HT-29 (cell line): ENCODE measurements around the gene SIGLEC9. TPM values are rescaled to one million over a fixed set of nuclear protein-coding genes. Genes with fewer than 3 reads are reported as not detected.
"Not testable (repeated sequence)": the region's sequence is repeated elsewhere in the genome, so short reads cannot be mapped to it uniquely, and the experiment has no call there.

Source experiments
- DNase-seq: peaks from one replicate; pipeline ENCODE4 v3.0.0-alpha.2; 2015; ENCODE audit warnings: low spot score
- total RNA-seq: library from RNA; depleted of rRNA; stranded (reverse); fragments of >200 nt; shearing (Covaris generic); gene quantifications from 2 replicates; pipeline ENCODE4 v1.2.3, GENCODE V29; 2014

SIGLEC9 gene
- total RNA-seq, 1 experiment from 2014 or later: not detected

DNA sequence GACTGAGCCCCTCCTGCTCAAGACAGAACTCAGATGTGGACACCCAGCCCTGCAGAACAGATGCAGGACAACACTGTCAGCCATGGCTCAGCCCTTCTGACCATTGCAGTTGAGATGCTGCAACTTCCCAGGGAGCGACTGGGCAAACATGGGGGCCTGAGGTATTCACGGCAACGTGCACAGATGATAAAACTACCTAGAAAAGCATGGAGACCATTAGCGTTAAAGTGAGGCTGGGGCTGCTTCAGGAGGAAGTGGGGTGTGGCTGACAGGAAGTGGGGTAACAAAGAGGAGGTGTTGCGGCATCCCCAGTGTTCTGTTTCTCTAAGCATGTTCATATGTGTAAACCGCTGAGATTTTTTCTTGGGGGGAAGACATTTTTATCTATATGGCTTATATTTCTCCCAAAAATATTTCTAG is 1.3 kb upstream of the SIGLEC9 start:
- no peak for DNase-seq

DNA sequence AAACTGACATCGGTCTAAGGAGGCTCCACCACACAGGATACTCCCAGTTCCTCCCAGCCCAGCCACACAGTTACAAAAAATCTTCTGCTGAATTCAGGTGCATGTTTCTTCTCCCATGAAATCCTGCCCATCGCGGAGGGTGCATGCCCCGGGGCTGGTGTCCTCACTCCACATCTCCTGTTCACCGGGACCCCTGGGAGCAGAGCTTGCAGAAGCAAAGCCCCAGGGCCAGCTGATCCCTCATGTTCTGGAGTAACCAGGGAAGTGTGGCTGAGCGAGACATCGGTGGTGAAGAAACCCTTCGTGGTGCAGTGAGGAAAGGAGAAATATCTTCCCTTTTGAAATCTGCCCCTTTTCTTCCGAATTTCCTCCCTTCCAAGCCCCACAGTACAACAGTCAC is 904 bp upstream of the SIGLEC9 start:
- DNase-seq: no peak

- DNase-seq: no peak
Observed at GRCh38 chr19:51124216-51124615, 490 bp upstream of the SIGLEC9 start.

DNA sequence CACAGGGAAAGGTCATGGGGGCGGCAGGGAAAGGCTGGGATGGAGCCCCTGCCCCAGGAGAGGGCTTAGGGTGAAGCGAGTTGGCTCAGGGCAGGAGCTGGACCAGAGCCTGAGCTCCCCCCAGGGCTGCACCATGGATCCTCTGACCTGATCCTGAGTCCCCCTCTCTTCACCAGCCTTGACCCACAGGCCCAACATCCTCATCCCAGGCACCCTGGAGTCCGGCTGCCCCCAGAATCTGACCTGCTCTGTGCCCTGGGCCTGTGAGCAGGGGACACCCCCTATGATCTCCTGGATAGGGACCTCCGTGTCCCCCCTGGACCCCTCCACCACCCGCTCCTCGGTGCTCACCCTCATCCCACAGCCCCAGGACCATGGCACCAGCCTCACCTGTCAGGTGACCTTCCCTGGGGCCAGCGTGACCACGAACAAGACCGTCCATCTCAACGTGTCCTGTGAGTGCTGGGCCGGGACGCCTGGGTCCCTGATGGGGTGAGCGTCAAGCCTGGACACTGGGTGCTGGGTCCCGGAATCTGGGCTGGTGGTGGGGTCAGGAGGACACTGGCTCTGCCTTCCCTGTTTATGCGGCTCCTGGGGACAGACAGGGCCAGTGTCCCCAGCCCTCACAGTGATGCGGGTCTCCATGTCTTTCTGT is 842 bp downstream of the SIGLEC9 start:
- no peak for DNase-seq

DNA sequence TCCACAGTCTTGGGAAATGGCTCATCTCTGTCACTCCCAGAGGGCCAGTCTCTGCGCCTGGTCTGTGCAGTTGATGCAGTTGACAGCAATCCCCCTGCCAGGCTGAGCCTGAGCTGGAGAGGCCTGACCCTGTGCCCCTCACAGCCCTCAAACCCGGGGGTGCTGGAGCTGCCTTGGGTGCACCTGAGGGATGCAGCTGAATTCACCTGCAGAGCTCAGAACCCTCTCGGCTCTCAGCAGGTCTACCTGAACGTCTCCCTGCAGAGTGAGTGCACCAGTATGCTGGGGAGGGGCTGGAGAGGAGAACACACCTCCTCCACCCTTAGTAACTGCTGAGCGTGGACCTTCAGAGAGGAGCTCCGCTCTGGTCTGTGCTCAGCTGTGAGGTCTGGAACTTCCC is 2.3 kb downstream of the SIGLEC9 start:
- no peak for DNase-seq

DNA sequence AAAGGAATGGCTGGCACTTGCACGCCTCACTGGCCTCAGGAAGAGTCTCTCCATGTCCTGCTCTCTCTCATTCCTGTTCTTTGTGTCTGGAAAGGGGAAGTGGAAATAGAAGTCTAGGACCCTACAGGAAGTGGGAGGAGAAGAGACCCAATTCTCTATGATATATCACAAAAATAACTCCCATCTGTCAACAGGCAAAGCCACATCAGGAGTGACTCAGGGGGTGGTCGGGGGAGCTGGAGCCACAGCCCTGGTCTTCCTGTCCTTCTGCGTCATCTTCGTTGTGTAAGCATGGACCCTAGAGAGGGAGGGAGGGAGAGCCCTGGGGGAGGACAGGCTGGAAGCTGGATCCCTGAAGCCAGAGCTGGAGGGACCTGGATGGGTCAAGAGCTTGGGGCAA is 3.0 kb downstream of the SIGLEC9 start:
- DNase-seq: no peak

DNA sequence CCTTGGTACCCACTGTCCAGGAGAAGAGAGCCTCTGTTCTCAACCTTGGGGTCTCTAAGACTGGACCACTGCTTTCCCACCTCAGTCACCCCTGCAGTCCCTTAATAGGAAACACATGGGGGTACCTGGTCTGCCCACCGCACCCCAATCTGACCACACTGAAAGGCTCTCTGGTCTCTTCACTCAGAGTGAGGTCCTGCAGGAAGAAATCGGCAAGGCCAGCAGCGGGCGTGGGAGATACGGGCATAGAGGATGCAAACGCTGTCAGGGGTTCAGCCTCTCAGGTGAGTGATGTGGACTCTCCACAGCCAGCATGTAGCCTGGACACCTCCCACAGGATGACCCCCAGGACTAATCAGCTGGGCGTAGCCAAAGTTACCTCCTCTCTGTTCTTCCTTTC is 3.5 kb downstream of the SIGLEC9 start:
- DNase-seq: no peak

GRCh38 chr19:51129716-51130115 is 5.0 kb downstream of the SIGLEC9 start:
- no peak for DNase-seq

- no peak for DNase-seq
Observed at GRCh38 chr19:51131780-51132680, 7.3 kb downstream of the SIGLEC9 start.

DNA sequence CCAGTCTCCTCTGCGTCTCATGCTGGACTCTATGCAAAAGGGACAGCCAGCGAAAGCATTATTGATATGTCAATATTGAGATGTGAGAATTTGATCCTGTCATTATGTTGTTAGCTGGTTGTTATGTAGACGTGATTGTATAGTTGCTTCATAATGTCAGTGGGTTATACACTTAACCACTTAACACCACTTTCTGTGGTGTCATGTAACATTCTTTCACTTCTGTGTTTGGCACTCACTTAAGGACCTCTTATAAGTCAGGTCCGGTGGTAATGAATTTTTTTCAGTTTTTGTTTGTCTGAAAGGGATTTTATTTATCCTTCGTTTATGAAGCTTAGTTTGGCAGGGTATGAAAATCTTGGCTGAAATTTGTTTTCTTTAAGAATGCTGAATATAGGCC is 10.3 kb downstream of the SIGLEC9 start:
- DNase-seq: no peak

- DNase-seq: no peak
Observed at GRCh38 chr19:51135986-51136762, 11.5 kb downstream of the SIGLEC9 start.

DNA sequence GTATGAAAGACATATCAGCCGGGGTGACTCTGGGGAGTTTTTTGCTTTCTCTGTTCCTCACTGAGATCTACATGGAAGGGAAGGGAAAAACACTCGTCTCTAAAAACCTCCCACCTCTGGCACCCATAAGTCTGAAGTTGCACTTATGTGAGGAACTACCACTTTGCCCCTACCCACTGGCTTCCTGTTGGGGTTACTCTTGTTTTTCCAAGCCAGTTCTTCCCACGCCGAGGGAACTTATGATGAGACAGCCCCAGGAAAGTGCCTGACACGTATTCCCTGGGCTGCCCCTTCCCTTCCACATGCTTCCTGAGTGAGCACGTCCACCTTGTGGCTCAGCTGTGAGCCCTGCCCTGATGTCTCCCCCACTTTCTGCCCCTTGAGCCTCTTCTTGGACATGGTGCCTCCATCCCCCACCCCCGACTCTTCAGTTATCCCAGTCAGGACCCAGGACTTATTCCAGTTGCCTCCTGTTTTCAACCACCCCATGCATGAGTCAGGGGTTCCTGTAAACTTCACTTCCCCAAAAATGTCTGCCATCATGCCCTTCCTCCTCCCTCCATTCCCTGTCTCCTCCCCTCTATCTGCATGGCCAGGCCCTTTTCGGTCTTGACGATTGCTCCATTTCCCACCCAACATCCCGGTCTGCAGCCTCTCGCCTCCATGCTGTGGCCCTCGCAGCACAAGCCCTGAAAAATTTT is 12.3 kb downstream of the SIGLEC9 start:
- DNase-seq: no peak

GRCh38 chr19:51137792-51138425 is 13.2 kb downstream of the SIGLEC9 start:
- DNase-seq: no peak

DNA sequence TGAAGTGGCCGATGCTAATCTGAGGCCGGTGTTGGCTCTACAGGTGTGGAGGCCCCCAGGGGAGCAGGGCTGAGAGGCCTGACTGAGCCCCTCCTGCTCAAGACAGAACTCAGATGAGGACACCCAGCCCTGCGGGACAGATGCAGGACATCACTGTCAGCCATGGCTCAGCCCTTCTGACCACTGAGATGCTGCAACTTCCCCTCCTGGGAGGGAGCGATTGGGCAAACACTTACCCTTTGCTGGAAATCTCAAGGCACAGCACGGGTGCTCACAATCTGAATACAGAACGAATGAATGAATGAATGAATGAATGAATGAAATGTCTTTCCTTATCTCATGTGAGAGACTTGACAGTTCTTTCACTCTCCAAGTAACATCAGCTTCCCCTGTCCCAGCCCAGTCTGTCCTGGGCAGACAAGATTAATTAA is 13.9 kb downstream of the SIGLEC9 start:
- DNase-seq: no peak

DNA sequence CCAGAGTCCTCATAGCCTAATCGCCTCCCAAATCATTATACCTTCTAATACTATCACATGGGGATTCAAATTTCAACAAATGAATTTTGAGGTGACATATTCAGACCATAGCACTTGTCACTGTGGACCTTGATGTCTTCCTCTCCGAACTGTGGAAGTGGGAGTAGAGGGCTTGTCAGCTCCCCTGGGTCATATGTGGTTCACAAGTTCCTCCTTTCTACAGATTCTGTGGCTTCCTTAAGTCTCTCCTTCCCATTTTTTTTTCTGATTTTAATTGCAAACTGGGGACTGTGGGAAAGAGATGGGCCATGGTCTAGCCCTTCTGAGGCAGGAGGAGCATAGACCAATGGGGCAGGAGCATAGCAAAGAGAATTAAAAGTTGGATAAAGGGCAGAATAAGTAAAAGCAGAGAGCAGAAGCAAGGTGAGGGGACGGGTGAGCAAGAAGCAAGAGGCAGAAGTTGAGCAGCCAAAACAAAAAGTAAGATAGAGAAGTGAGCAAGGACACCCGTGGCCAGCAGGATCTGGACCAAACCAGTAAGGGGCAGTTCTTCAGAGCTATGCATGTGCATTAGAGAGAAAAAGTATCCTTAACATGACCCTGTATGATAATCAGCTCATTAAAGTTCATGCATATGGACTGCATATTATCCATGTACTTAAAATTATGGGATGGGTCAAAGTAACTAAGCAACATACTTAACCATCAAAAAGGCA is 14.8 kb downstream of the SIGLEC9 start:
- DNase-seq: no peak

- DNase-seq: no peak
Observed at GRCh38 chr19:51140441-51140840, 15.7 kb downstream of the SIGLEC9 start.

- no peak for DNase-seq
Observed at GRCh38 chr19:51141181-51141580, 16.5 kb downstream of the SIGLEC9 start.

- DNase-seq: no peak
Observed at GRCh38 chr19:51142119-51142518, 17.4 kb downstream of the SIGLEC9 start, which contains the start of gene SIGLEC7. SIGLEC7 (plus strand) TSS chr19:51142301; CDS start chr19:51142370, 69 bp downstream.

DNA sequence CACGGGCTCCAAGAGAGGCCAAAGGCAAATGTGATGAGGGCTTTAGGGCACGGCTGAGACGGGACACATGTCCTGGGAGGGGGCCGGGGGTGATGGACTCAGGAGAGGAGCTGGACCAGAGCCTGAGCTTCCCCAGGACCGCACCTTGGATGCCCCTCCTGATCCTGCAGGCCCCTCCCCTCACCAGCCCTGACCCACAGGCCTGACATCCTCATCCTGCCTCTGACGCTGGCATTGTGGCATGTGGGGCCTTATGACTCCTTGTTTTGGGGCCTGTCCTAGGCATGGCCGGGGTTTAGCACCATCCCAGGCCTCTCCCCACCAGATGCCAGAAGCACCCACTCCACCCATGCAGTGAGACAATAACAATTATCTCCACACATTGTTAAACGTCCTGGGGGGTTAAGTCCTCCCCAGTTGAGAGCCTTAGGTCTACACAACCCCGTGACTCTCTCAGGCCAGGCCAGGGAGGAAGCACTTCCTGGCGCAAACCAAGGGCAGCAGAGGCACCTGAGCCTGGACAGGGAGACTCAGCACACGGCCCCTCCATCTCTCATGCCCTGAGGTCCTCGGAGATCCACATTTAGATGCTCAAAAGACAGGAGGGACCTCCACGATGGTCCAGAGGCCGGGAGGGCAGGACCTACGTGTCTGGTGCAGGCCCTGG is 18.2 kb downstream of the SIGLEC9 start:
- DNase-seq: not testable (repeated sequence)

GRCh38 chr19:51143486-51143885 is 18.8 kb downstream of the SIGLEC9 start:
- DNase-seq: no peak
